Loucy (cell line): ENCODE data around the gene NABP2.
A peak's percentile ranks its signal among the peaks of the same experiment; 100 is the strongest.

Experiments
- H2AFZ ChIP-seq: fragments of 200-600 bp; sonication (generic); 2 replicates; pipeline ENCODE4 v1.6.0; 2016; ENCODE audit warnings: antibody characterized with exemption, mild to moderate bottlenecking, low read length, moderate library complexity
- H3F3A ChIP-seq: fragments of 200-600 bp; 2 replicates; pipeline ENCODE4 v1.6.0; 2016; ENCODE audit warnings: antibody characterized with exemption, low read depth, mild to moderate bottlenecking
- H3K27me3 ChIP-seq: fragments of 200-600 bp; sonication (generic); 2 replicates; pipeline ENCODE4 v1.6.1; 2014; ENCODE audit warnings: low read length, mild to moderate bottlenecking; ENCODE audit not compliant: insufficient read depth, poor library complexity, severe bottlenecking
- H3K36me3 ChIP-seq: fragments of 200-600 bp; sonication (generic); 2 replicates; pipeline ENCODE4 v1.6.1; 2016; ENCODE audit warnings: low read length; ENCODE audit not compliant: insufficient read depth
- H3K4me1 ChIP-seq: fragments of 200-600 bp; sonication (generic); 2 replicates; pipeline ENCODE4 v1.5.1; 2014; ENCODE audit warnings: low read length, mild to moderate bottlenecking; ENCODE audit not compliant: insufficient read depth, poor library complexity, severe bottlenecking
- H3K4me2 ChIP-seq: fragments of 200-600 bp; sonication (generic); 2 replicates; pipeline ENCODE4 v1.6.0; 2014; ENCODE audit warnings: antibody characterized with exemption, low read length, low read depth, mild to moderate bottlenecking; ENCODE audit not compliant: poor library complexity, severe bottlenecking
- H3K4me3 ChIP-seq: fragments of 200-600 bp; sonication (generic); 2 replicates; pipeline ENCODE4 v1.5.1; 2014; ENCODE audit warnings: low read length, mild to moderate bottlenecking, mixed read lengths; ENCODE audit not compliant: poor library complexity, severe bottlenecking
- H3K79me2 ChIP-seq: fragments of 200-600 bp; sonication (generic); 2 replicates; pipeline ENCODE4 v1.6.1; 2014; ENCODE audit warnings: low read length; ENCODE audit not compliant: insufficient read depth
- H3K9ac ChIP-seq: fragments of 200-600 bp; sonication (generic); 2 replicates; pipeline ENCODE4 v1.6.0; 2014; ENCODE audit warnings: mild to moderate bottlenecking, low read depth, low read length, moderate library complexity; ENCODE audit not compliant: poor library complexity, severe bottlenecking
- H3K9me2 ChIP-seq: fragments of 200-600 bp; sonication (generic); replicated peaks from 2 replicates; pipeline ENCODE4 v1.6.1; 2016; ENCODE audit warnings: low read depth, low read length, mixed read lengths
- H3K9me3 ChIP-seq: fragments of 200-600 bp; sonication (generic); 2 replicates; pipeline ENCODE4 v1.6.1; 2014; ENCODE audit warnings: mild to moderate bottlenecking, antibody characterized with exemption, low read length, low read depth; ENCODE audit not compliant: insufficient read depth
- H4K20me1 ChIP-seq: fragments of 200-600 bp; sonication (generic); 2 replicates; pipeline ENCODE4 v1.6.0; 2014; ENCODE audit warnings: antibody characterized with exemption, low read length, mild to moderate bottlenecking; ENCODE audit not compliant: insufficient read depth, poor library complexity, severe bottlenecking
- CTCF ChIP-seq: fragments of 200-600 bp; sonication (generic); conservative IDR thresholded peaks from 2 replicates; pipeline ENCODE4 v1.5.1; 2014; ENCODE audit warnings: mild to moderate bottlenecking, antibody characterized with exemption, low read length
- EZH2phosphoT487 ChIP-seq: fragments of 200-600 bp; IDR thresholded peaks from 2 replicates; pipeline ENCODE4 v1.6.1; 2018; ENCODE audit warnings: antibody characterized with exemption, mild to moderate bottlenecking, moderate library complexity, borderline replicate concordance

Gene NABP2

DNA sequence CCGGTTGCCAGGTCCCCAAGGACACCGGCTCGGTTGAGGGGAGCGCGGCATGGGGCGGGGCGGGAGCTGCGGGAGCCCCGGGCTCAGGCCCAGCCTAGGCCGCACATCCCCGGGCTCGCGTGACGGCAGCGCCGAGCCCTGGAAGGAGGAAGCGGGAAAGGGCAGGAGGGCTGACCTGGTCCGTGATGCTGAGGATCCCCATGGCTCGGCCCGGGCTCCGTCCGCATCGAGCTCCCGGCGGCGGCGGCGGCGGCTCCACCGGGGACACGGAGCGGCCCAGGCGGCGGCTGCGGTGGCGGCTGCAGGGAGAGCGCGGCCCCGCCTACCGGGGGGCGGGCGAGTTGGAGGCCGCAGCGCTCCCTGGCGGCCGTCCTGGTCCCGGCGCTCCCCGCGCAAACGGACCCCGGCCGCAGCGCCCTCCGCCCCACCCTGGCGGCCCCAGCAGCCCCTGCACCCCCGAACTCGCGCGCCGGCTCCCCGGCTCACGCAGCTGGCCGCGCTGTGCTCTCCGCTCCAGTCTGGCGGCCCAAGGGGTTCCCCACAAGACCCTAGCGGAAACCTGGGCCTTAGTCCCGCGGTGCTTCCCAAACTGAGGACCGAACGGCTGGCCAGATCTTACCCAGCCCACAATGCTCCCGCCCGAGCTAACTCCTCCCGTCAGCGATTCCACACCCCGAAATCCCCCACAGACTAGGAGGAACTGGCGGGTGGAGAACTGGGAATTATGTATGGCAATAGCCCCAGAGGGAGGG is 34.1 kb downstream of the NABP2 start, which contains the start of gene ANKRD52:
Gene ANKRD52, minus strand, starts transcription at position 317 of the 752 bp plus-strand sequence. Its CDS starts 115 bp downstream, at position 202.
- H3K36me3 ChIP-seq: peaks cover 15% of the 10 kb centered on the region; the same call in 1 of the 2 replicates

GRCh38 chr12:56258820-56259183 is 34.7 kb downstream of the NABP2 start:
- H3K36me3 ChIP-seq: peaks cover 9% of the 10 kb centered on the region; the same call in 1 of the 2 replicates
- H3K4me1 ChIP-seq: peaks cover 24% of the 10 kb centered on the region
- TF ChIP-seq EZH2phosphoT487: no peak
- no peak for TF ChIP-seq CTCF
- H4K20me1 ChIP-seq: peaks cover 21% of the 10 kb centered on the region
- H3K79me2 ChIP-seq: peaks cover 31% of the 10 kb centered on the region
- peak overlapping the region; percentile 97 for H2AFZ ChIP-seq
- no peaks in the 10 kb centered on the region for H3K27me3 ChIP-seq
- no peaks in the 10 kb centered on the region for H3F3A ChIP-seq
- peak overlapping the region; percentile 83 for H3K4me2 ChIP-seq
- peak overlapping the region; percentile 95 for H3K9ac ChIP-seq
- no peaks in the 10 kb centered on the region for H3K9me3 ChIP-seq
- no peaks in the 10 kb centered on the region for H3K9me2 ChIP-seq
- H3K4me3 ChIP-seq: peak overlapping the region; percentile 100

More for the DNA sequence above, 34.1 kb downstream of the NABP2 start, which contains the start of gene ANKRD52:
- Histone ChIP-seq H3K4me2 (peak within 1 kb of the TSS; percentile 98), H3K9me3 (no peaks in the 10 kb centered on the region), H4K20me1 (peaks cover 21% of the 10 kb centered on the region), H3K27me3 (no peaks in the 10 kb centered on the region), H3K4me3 (peak within 1 kb of the TSS; percentile 100), H3K4me1 (peaks cover 24% of the 10 kb centered on the region), H3K9me2 (no peaks in the 10 kb centered on the region), H3F3A (no peaks in the 10 kb centered on the region), H2AFZ (peak within 1 kb of the TSS; percentile 97), H3K9ac (peak within 1 kb of the TSS; percentile 95), H3K79me2 (peaks cover 31% of the 10 kb centered on the region)
- TF ChIP-seq CTCF (peak; percentile 57), EZH2phosphoT487 (no peak)

DNA sequence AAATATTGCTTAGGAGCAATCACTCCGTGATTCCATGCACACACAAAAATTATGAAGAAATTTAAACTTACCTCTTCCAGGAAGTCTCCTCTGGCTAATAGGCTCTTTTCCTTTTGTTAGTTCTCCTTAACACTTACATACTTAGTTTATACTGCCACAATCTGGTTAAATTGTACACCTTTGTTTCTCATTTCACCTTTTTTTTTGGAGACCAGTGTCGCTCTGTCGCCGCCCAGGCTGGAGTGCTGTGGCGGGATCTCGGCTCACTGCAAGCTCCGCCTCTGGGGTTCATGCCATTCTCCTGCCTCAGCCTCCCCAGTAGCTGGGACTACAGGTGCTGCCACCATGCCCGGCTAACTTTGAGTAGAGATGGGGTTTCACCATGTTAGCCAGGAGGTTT is 36.2 kb downstream of the NABP2 start:
- TF ChIP-seq CTCF: no peak
- TF ChIP-seq EZH2phosphoT487: no peak
- Histone ChIP-seq H3K9ac (no peak overlapping the region), H4K20me1 (peaks cover 21% of the 10 kb centered on the region), H2AFZ (no peak overlapping the region), H3K36me3 (no peaks in the 10 kb centered on the region), H3K9me2 (no peaks in the 10 kb centered on the region), H3K79me2 (peaks cover 27% of the 10 kb centered on the region), H3K4me1 (peaks cover 24% of the 10 kb centered on the region), H3K4me2 (no peak overlapping the region), H3K27me3 (no peaks in the 10 kb centered on the region), H3K9me3 (no peaks in the 10 kb centered on the region), H3K4me3 (no peak overlapping the region), H3F3A (no peaks in the 10 kb centered on the region)
